NOMO-1 treated with dmso at 0.1 percent for 144 hours (cell line): ENCODE results near the gene MSLN.
"Not testable (repeated sequence)": the region's sequence is repeated elsewhere in the genome, so short reads cannot be mapped to it uniquely, and the experiment has no call there.

Source experiments
- DNase-seq: peaks from one replicate; lab custom pipeline; 2025; ENCODE audit not compliant: unreplicated experiment; lab: John Stamatoyannopoulos, UW

Gene MSLN

GRCh38 chr16:734208-734980, 26.1 kb upstream of the MSLN start:
- no peak for DNase-seq

DNA sequence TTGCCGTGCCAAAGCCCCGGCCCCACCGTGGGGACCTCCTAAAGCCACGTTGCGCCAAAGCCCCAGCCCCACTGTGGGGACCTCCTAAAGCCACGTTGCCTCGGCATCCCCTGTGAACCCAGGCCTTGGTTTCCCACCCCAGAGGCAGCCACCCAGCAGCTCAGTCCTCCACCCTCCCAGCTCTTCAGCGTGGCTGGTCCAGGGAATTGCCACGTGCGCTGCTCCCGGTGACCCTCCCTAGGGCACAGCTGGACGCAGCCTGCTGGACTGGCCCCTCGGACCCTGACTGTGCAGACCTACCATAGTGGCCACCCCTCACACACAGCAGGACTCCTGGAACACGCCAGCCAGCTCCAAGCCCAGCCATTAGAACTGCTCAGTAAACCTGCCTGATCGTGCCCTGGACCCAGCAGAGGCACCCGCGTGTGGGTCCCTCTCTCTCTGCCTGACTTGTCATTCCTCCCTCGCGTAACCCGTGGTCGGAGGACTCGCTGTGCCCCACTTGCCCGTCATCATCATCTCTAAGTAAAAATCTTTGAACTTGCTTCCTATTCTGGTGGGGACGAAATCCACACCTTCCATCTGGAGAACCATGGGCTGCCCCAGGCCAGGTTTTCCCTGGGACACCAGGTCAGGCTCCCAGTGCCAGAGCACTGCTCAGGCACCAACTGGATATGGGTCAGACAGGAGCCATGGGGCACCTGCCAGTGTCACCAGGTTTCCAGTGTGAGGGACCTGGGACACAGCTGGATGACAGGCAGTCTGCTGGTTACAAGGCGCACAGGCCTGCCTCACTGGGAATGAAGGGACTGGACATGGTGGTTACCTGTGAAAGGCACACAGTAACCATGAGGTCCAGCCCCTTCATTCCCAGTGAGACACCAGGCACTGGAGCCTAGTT, 25.3 kb upstream of the MSLN start:
- DNase-seq: no peak

DNA sequence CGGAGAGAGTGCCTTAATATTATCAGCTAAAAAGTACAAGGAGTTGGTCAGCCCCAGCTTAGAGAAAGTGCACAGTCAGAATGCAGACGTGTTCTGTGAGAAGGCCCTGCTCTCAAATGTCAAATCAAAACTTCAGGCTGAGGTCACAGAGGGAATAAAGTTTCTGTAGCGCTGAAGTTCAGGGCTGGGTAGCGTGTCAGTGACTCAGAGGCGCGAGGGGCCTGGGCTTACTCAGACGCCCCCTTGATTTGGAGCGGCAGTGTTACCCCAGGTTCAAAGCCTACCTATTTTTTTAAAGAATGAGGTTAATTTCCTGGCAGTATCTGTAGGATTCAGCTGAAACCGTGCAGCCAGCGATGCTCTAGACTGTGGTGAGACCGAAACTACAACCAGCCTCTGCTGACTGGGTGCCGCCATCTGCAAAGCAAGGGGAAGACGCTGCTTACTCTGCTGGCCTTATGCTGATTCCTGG, 24.5 kb upstream of the MSLN start:
- no peak for DNase-seq

DNA sequence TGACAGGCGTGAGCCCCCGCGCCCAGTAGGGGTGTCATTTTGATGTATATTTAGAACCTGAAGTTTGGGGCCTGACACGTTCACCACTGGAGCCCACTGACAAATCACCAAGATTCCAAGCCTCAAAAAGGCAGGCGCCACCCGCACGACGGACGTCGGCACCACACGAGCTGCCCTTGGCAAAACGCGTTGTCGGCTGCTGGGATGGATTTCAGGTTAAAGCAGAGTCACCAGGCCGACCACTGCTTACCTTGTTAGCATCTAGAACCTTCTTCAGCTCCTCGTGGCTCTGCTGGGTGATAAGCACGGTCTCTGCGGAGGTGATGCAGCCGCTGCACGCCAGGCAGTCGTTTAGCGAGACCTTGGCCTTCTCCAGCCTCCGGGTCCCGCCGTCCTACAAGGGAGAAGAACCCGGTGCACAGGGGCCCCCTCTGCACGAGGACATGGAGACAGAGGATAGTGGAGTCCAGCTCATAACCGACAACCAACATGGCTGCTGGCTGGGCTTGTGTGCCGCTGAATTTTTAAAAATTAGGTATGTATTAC, 23.5 kb upstream of the MSLN start:
- DNase-seq: no peak

DNA sequence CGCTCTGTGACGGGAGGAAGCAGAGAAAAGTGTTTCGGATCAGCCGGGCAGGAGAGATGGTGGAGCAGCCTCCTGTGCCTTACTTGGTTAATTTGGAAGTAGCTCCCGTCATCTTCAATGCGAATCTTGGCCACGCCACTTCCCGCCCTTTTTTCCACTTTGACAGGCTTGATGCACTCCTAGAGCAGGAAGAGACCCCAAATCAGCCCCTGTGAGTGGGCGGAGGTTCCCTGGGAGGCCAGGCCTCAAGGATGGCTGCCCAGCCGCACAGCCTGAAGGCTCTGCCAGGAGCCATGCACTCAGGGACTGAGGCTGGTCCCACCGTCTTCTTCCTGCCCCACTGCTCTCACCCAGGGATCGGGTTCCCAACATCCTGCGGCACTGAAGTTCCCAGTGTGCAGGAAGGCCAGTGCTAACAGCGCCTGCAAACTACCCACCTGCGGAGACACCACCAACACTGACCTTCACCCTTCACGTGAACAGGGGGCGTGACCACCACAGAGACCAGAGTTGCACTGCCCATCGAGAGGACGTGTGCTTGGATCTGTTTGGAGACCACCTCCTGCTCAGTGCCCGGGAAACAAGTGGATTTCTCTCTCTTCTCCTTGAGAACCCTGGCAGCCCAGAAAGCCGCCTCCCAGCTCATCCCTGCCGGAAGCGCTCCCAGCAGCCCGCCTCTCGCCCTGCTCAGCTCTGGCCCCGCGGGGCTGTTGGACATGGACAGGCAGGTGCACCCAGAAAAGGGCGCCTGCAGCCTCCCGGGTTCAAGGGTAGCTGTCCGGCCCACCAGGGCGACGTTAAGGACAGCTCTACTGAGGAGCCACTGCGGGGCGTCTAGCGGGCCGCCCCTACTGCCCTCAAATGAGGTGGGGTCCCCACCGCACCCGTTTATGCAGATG, 20.7 kb upstream of the MSLN start:
- DNase-seq: no peak

- no peak for DNase-seq
Measured at GRCh38 chr16:740459-740763, 20.1 kb upstream of the MSLN start.

DNA sequence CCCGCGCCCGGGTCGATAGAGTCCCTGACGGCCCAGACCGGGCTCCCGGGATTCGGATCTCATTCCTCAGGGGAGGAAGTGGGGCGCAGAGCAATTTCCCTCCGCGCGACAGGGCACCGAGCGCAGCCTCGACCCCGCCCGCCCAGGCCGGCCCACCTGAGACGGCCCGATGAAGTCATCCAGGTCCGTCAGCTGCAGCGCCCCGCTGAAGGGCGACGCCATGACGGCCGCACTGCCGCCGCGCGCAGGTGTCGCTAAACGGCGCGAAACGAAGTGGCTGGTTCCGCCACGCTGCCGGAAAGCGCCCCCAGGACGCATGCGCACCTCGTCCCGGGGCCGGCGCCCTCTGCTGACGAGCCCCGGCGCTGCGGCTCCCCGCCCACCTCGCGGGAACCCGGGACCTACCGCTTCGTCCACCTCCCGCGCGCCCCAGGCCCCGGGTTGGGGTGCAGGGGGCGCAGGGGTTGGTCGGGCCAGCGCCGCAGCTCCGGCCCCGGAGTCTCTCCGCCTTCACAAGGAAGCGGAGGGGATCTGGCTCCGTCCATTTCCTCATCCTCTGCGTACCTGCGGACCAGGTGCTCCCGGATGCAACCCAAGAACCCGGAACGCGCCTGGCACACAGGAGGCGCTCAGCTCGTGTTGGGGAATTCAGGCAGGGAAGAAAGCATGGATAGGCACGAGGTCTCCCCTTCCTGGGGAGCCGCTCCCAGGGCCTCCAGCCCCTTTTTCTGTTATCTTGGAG, 19.6 kb upstream of the MSLN start, which contains the start of gene CIAO3:
CIAO3 (minus strand) TSS at position 234 of the 742 bp plus-strand sequence; CDS start at position 222, 12 bp downstream.
- DNase-seq: peak; percentile 52

GRCh38 chr16:741986-742629, 18.4 kb upstream of the MSLN start:
- no peak for DNase-seq

- not testable (repeated sequence) for DNase-seq
Measured at GRCh38 chr16:742894-743293, 17.6 kb upstream of the MSLN start.

DNA sequence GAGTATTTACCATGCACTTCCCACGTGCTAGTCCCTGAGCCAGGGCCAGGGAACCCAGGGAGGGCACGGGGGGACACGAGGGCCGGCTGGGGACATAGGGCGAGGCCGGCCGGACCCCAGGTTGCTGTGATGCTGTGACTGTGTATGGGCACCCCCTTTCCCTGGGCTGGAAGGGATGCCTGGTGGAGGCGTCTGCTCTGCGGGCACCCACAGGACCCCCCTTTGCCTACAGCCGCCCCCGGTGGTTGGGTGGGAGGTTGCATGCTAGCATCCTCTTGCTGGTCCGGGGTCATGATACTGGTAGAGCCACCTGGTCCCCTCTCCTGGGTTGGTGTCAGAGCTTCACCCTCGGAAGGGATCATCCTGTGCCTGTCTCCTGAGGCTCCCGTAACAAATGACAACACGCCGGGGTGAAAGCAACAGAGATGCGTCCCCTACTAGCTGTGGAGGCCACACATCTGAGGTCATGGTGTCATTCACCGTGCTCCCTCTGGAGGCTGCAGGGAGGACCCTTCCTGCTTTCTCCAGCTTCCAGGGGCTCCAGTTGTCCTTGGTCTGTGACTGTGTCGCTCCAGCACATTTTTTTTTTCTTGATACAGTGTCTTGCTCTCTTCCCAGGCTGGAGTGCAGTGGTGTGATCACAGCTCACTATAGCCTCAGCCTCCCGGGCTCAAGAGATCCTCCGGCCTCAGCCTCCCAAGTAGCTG, 16.6 kb upstream of the MSLN start:
- no peak for DNase-seq

- no peak for DNase-seq
Measured at GRCh38 chr16:745739-746138, 14.8 kb upstream of the MSLN start.

DNA sequence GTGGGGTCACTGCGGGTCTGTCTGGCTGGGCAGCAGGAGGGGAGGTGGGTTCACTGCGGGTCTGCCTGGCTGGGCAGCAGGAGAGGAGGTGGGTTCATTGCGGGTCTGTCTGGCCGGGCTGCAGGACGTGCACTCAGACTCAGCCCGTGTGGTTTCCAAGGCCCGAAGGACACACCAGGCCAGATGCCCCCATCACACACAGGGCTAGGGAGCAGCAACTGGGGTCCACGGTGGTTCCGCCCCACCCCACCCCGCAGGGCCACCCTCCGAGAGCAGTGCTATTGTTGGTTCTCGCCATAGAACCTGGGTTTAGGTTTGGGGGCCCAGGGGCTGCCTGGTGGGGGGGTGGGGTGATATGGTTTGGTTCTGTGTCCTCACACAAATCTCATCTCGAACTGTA, 13.9 kb upstream of the MSLN start:
- DNase-seq: no peak

GRCh38 chr16:747978-748746, 12.4 kb upstream of the MSLN start:
- no peak for DNase-seq

DNA sequence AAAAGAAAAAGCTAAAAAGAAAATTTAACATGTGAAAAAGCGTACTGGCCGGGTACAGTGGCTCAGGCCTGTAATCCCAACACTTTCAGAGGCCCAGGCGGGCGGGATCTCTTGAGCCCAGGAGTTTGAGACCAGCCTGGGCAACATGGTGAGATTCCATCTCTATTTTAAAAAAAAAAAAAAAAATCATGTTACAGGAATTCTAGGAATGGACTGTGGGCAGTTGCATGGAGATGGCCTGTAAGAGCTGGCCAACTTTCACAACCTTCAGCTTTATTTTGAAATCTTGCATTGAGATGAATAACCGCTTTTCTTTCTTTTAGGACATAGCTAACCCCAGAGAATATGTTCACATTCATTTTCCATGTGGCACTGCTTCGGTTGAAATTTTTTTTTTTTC, 11.5 kb upstream of the MSLN start:
- DNase-seq: no peak

DNA sequence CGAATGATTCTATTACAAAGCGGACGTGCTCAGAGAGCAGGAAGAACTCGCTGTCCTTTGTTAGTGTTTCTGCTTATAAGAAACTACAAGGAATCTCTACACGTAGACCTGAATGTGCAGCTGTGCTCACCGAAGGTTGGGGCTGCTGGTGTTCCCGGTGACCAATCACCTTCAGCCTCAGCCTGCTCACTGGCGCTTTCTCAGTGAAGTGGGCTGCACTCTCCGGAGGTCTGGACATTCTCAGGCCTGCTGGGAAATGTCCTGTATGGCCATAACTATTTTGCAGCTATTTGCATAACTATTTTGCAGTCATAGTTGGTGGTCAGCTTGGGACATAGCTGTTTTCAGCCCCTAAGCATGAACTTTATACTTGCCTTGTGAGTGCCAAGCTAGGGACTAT, 10.0 kb upstream of the MSLN start:
- DNase-seq: no peak

DNA sequence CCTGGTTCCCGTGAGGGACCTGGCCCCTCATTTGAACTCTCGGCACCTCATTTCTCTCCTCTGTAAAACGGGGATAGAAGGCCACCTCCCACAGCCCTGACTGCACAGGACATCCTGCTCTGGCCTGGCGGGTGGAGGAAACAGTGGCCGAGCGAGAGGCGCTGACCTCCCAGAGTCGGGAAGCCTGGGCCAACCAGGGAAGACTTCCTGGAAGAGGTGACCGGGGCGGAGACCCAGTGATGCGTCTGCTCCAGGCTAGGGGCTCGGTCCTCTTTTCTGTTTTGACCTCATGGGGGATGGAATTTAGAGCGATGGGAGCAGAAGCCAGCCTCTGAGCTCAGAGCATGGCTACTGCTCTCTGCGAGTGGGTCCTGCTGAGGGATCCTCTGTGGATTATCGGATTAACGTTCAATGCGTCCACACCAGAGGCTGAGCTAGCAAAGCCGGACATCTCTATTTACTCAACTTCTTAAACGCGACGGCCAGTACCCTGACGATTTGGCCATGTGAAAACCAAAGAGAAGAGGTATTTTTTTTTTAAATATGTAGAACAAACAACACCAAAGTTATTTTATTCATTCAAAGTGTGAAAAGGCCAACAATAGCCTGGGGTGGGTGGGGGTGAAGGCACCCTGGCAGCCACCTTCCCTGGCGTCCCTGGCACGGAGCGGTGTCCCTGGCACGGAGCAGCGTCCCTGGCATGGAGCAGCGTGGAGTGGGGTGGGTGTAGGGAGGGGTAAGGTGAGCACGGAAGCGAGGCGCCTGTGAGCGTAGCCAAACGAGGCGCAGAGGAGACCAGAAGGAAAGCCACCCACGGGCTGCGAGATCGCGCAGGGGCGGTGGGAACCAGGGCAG, 9.2 kb upstream of the MSLN start:
- DNase-seq: no peak

DNA sequence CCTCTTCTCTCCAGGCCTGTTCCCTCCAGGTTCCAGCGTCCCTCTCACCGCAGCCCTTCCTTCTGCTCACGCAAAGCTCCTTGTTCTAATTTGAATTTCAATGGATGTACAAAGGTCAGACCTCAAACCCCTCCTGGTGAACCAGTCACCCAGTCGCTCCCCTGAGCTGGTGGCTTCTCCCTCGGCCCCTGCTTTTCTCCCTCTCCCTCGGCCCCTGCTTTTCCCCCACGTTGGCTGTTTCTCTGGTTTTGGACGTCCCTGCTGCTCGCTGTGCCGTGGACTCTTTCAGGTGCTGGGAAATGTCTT, 8.6 kb upstream of the MSLN start:
- no peak for DNase-seq
